K562 (cell line): Measurements from ENCODE around the gene FDX2. TPM values are rescaled to one million over a fixed set of nuclear protein-coding genes. Genes with fewer than 3 reads are reported as not detected.

Source experiments
- EP400 ChIP-seq: fragments of 450-650 bp; IDR thresholded peaks from 2 replicates; pipeline ENCODE4 v1.6.1; 2017; ENCODE audit warnings: antibody characterized with exemption, mild to moderate bottlenecking, moderate library complexity
- HDAC1 ChIP-seq, 2 experiments: fragments of 450-650 bp; IDR thresholded peaks; 2 replicates each; pipeline ENCODE4 v1.6.1; 2016 to 2017; ENCODE audit warnings: inconsistent platforms in 1 of 2, mild to moderate bottlenecking in 1 of 2, moderate library complexity in 1 of 2
- MECOM ChIP-seq: fragments of 250-450 bp; sonication (Bioruptor Pico); IDR thresholded peaks from 2 replicates; pipeline ENCODE4 v1.8.0; 2022; ENCODE audit warnings: inconsistent platforms
- MLLT1 ChIP-seq, 2 experiments: fragments of 450-650 bp; IDR thresholded peaks; 2 replicates each; pipeline ENCODE4 v1.6.1; 2016
- MXD1 ChIP-seq: fragments of 250-450 bp; sonication (Bioruptor Pico); IDR thresholded peaks from 2 replicates; pipeline ENCODE4 v1.8.0; 2021; ENCODE audit warnings: borderline replicate concordance, mild to moderate bottlenecking, moderate library complexity; ENCODE audit not compliant: poor library complexity, severe bottlenecking
- NFYB ChIP-seq: IDR thresholded peaks from 2 replicates; pipeline ENCODE4 v1.6.1; 2011; ENCODE audit warnings: mild to moderate bottlenecking, moderate library complexity; ENCODE audit not compliant: insufficient read length; ENCODE audit errors: extremely low read depth
- NRF1 ChIP-seq, 2 experiments: fragments of 450-650 bp; IDR thresholded peaks in 1 of 2; conservative IDR thresholded peaks in 1 of 2; 2 replicates each; pipeline ENCODE4 v1.6.1; 2014; ENCODE audit warnings: mild to moderate bottlenecking in 2 of 2
- POLR2H ChIP-seq: IDR thresholded peaks from 2 replicates; pipeline ENCODE4 v1.6.1; 2016; ENCODE audit warnings: missing genetic modification characterization, low read depth, mild to moderate bottlenecking, control low read depth, missing compliant biosample characterization, moderate library complexity
- PREB ChIP-seq: sonication (generic); formaldehyde crosslinking; IDR thresholded peaks from 2 replicates; pipeline ENCODE4 v1.8.1; 2023; ENCODE audit warnings: mild to moderate bottlenecking, missing genetic modification reagents
- PTRF ChIP-seq: fragments of 450-650 bp; IDR thresholded peaks from 2 replicates; pipeline ENCODE4 v1.6.1; 2016; ENCODE audit warnings: mild to moderate bottlenecking, missing genetic modification characterization, missing compliant biosample characterization
- SREBF1 ChIP-seq: fragments of 150-350 bp; IDR thresholded peaks from 2 replicates; pipeline ENCODE4 v1.6.1; 2014; ENCODE audit warnings: antibody characterized with exemption, low read depth, low read length, borderline replicate concordance
- THRAP3 ChIP-seq: fragments of 450-650 bp; IDR thresholded peaks from 2 replicates; pipeline ENCODE4 v1.6.1; 2016; ENCODE audit warnings: mild to moderate bottlenecking, inconsistent platforms, borderline replicate concordance
- ZBTB1 ChIP-seq: sonication (generic); formaldehyde crosslinking; IDR thresholded peaks from 2 replicates; pipeline ENCODE4 v1.8.1; 2023; ENCODE audit warnings: missing genetic modification reagents, low read depth, mild to moderate bottlenecking, borderline replicate concordance
- ZBTB33 ChIP-seq: sonication (generic); formaldehyde crosslinking; IDR thresholded peaks from 2 replicates; pipeline ENCODE4 v1.8.1; 2023; ENCODE audit warnings: mild to moderate bottlenecking, missing genetic modification reagents
- ZFP91 ChIP-seq: sonication (generic); formaldehyde crosslinking; IDR thresholded peaks from 2 replicates; pipeline ENCODE4 v1.8.0; 2022; ENCODE audit warnings: mild to moderate bottlenecking, missing genetic modification reagents
- ZNF41 ChIP-seq: fragments of 250-450 bp; sonication (Bioruptor Pico); conservative IDR thresholded peaks from 2 replicates; pipeline ENCODE4 v1.4.0; 2020; ENCODE audit warnings: mild to moderate bottlenecking
- polyA plus RNA-seq, 8 experiments: library from polyadenylated mRNA; depleted of rRNA in 4 of 8; stranded (reverse) in 5 of 8; unstranded in 3 of 8; fragments of >200 nt; fragmentation: Nextera tagmentation in 2 of 8; fragmentation: Illumina TruSeq in 1 of 8; extraction: Ambion mirVana in 2 of 8; extraction: Trizol in 1 of 8; gene quantifications; 2 replicates each; pipeline versions ENCODE4 v1.2.1 to v1.2.3, GENCODE V29; 2011 to 2014; ENCODE audit warnings: inconsistent platforms in 1 of 8, missing spikeins in 1 of 8
- total RNA-seq, 7 experiments: library from RNA; depleted of rRNA in 6 of 7; stranded (reverse); fragments of >200 nt in 6 of 7; fragmentation: Illumina TruSeq in 2 of 7; extraction: Trizol in 2 of 7; gene quantifications; 2 replicates each; pipeline versions ENCODE4 v1.2.1 to v1.2.3, GENCODE V29; 2011 to 2021; ENCODE audit warnings: low replicate concordance in 1 of 7
- TF ChIP-seq, protein P1 (sequence below): IDR thresholded peaks from 3 replicates; pipeline ENCODE4 v1.6.1; 2011; ENCODE audit warnings: borderline replicate concordance, mild to moderate bottlenecking; ENCODE audit not compliant: insufficient read length, insufficient read depth
- TF ChIP-seq, protein P2 (sequence below), 2 experiments: fragments of 250-450 bp in 1 of 2; fragments of 450-650 bp in 1 of 2; sonication (Bioruptor Pico) in 1 of 2; IDR thresholded peaks; 2 replicates each; pipeline versions ENCODE4 v1.6.1 to v1.8.0; 2016 to 2021; ENCODE audit warnings: mild to moderate bottlenecking in 2 of 2, moderate library complexity in 2 of 2, missing compliant biosample characterization in 1 of 2, missing genetic modification characterization in 1 of 2

FDX2 gene
- total and polyA plus RNA-seq, 9 of the 15 experiments (the other 6 are each of a cell fraction or from before 2014, with no cell fraction given), result 2.5 to 49.8 (median 29.7) TPM

GRCh38 chr19:10353793-10354391, 38.1 kb upstream of the FDX2 start (continued):
- no peak for TF ChIP-seq ZFP91 (CRISPR knock-in tag)
- peak; percentile 43 to 63; a peak in 3 of 4 replicates for TF ChIP-seq NRF1 (conservative IDR thresholded peaks at IDR 0.05 in 1 of 2, IDR thresholded peaks at IDR 0.05 in 1 of 2)
- TF ChIP-seq, protein P1, sequence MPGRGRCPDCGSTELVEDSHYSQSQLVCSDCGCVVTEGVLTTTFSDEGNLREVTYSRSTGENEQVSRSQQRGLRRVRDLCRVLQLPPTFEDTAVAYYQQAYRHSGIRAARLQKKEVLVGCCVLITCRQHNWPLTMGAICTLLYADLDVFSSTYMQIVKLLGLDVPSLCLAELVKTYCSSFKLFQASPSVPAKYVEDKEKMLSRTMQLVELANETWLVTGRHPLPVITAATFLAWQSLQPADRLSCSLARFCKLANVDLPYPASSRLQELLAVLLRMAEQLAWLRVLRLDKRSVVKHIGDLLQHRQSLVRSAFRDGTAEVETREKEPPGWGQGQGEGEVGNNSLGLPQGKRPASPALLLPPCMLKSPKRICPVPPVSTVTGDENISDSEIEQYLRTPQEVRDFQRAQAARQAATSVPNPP, result no peak
- TF ChIP-seq MXD1, result no peak
- peak; percentile 74 for TF ChIP-seq ZBTB33 (CRISPR knock-in tag)
- TF ChIP-seq ZBTB1 (CRISPR knock-in tag), result no peak
- no peak for TF ChIP-seq SREBF1
- no peak for TF ChIP-seq PREB (CRISPR knock-in tag)
- TF ChIP-seq, protein P2, sequence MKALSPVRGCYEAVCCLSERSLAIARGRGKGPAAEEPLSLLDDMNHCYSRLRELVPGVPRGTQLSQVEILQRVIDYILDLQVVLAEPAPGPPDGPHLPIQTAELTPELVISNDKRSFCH (CRISPR knock-in tag; IDR thresholded peaks at IDR 0.05), result no peak
- TF ChIP-seq, protein P2 (tag; IDR thresholded peaks at IDR 0.05), result no peak
- no peak for TF ChIP-seq PTRF
- 0 out of 2 replicates have a peak, but pooled peaks have one; percentile 49 for TF ChIP-seq THRAP3
- no peak for TF ChIP-seq HDAC1 (IDR thresholded peaks at IDR 0.05)
- TF ChIP-seq MECOM, result no peak
- no peak for TF ChIP-seq EP400
- no peak for TF ChIP-seq POLR2H (tag)
- no peak for TF ChIP-seq NFYB
- TF ChIP-seq ZNF41, result no peak
- TF ChIP-seq MLLT1 (IDR thresholded peaks at IDR 0.05), result peak in 1 of 2 experiments; percentile 25; a peak in 1 of 4 replicates
